SU-DHL-6 (cell line): ENCODE results near the gene KSR1.

ENCODE experiments used
- EZH2phosphoT487 ChIP-seq: fragments of 200-600 bp; sonication (generic), shearing (Covaris generic); conservative IDR thresholded peaks from 2 replicates; pipeline ENCODE4 v1.6.1; 2018; ENCODE audit warnings: mild to moderate bottlenecking, antibody characterized with exemption, low read length, moderate library complexity, mixed read lengths
- TF ChIP-seq, protein P1 (sequence below): fragments of 200-600 bp; sonication (generic); IDR thresholded peaks from one replicate; pipeline ENCODE4 v1.5.1; 2017; ENCODE audit warnings: antibody characterized with exemption, mild to moderate bottlenecking, low read length, moderate library complexity; ENCODE audit not compliant: insufficient read depth, poor library complexity, severe bottlenecking

DNA sequence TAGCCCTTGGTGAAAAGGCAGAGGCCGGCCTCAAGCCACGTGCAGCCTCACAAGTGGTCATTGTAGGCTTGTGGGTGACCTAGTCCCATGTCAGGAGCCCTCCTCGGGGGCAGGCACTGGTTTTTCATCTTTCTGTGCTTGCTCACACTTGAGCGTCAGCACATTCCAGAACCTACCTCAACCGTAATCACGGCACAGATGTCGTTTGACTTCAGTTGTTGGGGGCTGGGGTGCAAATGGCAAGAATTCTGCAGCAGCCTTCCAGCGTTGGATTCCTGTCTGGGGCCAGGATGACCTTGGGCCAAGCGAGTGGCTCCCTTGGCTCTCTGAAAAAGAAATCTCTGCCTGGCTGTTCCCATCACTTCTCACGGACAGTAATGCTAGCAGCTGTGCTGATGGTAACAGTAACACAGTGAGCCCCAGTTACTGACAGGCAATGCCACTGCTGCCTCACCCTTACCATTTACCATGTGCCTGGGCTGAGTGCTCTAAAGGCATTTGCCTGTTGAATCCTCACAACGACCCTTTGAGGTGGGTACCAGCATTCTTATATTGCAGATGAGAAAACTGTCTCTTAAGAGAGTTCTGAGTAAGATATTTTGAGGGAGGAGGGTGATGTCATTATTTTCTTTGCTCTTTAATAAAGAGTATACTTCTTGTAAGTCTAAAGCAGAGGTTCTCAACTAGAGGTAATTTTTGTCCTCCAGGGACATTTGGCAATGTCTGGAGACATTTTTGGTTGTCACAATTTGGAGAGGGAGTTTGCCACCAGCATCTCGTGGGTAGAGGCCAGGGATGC, 46.5 kb downstream of the KSR1 start:
- TF ChIP-seq, protein P1, sequence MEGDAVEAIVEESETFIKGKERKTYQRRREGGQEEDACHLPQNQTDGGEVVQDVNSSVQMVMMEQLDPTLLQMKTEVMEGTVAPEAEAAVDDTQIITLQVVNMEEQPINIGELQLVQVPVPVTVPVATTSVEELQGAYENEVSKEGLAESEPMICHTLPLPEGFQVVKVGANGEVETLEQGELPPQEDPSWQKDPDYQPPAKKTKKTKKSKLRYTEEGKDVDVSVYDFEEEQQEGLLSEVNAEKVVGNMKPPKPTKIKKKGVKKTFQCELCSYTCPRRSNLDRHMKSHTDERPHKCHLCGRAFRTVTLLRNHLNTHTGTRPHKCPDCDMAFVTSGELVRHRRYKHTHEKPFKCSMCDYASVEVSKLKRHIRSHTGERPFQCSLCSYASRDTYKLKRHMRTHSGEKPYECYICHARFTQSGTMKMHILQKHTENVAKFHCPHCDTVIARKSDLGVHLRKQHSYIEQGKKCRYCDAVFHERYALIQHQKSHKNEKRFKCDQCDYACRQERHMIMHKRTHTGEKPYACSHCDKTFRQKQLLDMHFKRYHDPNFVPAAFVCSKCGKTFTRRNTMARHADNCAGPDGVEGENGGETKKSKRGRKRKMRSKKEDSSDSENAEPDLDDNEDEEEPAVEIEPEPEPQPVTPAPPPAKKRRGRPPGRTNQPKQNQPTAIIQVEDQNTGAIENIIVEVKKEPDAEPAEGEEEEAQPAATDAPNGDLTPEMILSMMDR = no peak
- TF ChIP-seq EZH2phosphoT487 = no peak
